HG03066 (cell line): Measurements from ENCODE around the gene ABHD15.

ENCODE experiments used
- ATAC-seq: cut with Tn5 transposase; IDR thresholded peaks from one replicate; pipeline ENCODE4 v1.9.1; 2021; ENCODE audit warnings: low read depth; ENCODE audit not compliant: unreplicated experiment

The ABHD15 gene

GRCh38 chr17:29566473-29567303, at the start of gene ABHD15:
Gene ABHD15 (minus strand): TSS chr17:29567037. CDS start chr17:29566966, 71 bp downstream.
- ATAC-seq: no peak

- no peak for ATAC-seq
These were observed 48.9 kb upstream of the ABHD15 start for GRCh38 chr17:29615492-29616299.

- ATAC-seq: no peak
These were observed 48.2 kb upstream of the ABHD15 start for GRCh38 chr17:29615048-29615385.

- ATAC-seq: no peak
These were observed 47.7 kb upstream of the ABHD15 start for GRCh38 chr17:29614349-29615047.

- ATAC-seq: no peak
These were observed 47.0 kb upstream of the ABHD15 start for GRCh38 chr17:29613856-29614255.

GRCh38 chr17:29613352-29613837, 46.6 kb upstream of the ABHD15 start:
- no peak for ATAC-seq

- no peak for ATAC-seq
These were observed 45.8 kb upstream of the ABHD15 start for GRCh38 chr17:29612404-29613280.

- ATAC-seq: no peak
These were observed 45.2 kb upstream of the ABHD15 start for GRCh38 chr17:29612094-29612403.

GRCh38 chr17:29611351-29612093, 44.7 kb upstream of the ABHD15 start:
- ATAC-seq: no peak

- no peak for ATAC-seq
These were observed 43.6 kb upstream of the ABHD15 start for GRCh38 chr17:29610395-29610794.

GRCh38 chr17:29608986-29609385, 42.1 kb upstream of the ABHD15 start:
- ATAC-seq: no peak

GRCh38 chr17:29607557-29608195, 40.8 kb upstream of the ABHD15 start:
- ATAC-seq: no peak

GRCh38 chr17:29603109-29603674, 36.4 kb upstream of the ABHD15 start:
- no peak for ATAC-seq

GRCh38 chr17:29597361-29598172, 30.7 kb upstream of the ABHD15 start:
- no peak for ATAC-seq

GRCh38 chr17:29596811-29597210, 30.0 kb upstream of the ABHD15 start:
- no peak for ATAC-seq

GRCh38 chr17:29595943-29596774, 29.3 kb upstream of the ABHD15 start:
- ATAC-seq: no peak
